HepG2 (cell line): ENCODE data around the gene ADARB1.

Experiments
- EP300 ChIP-seq, 3 experiments: sonication (generic) in 1 of 3; formaldehyde crosslinking in 1 of 3; IDR thresholded peaks; 2 replicates each; pipeline versions ENCODE4 v1.5.1 to v1.6.1; 2011 to 2020; ENCODE audit warnings: low read depth in 2 of 3, low read length in 2 of 3, borderline replicate concordance in 1 of 3, improper control_type of control experiment in 1 of 3, mild to moderate bottlenecking in 1 of 3, missing genetic modification reagents in 1 of 3, moderate library complexity in 1 of 3
- FOXP1 ChIP-seq, 2 experiments: fragments of 450-650 bp in 1 of 2; IDR thresholded peaks; 2 replicates each; pipeline ENCODE4 v1.6.1; 2017 to 2018; ENCODE audit warnings: antibody characterized with exemption in 1 of 2
- SETDB1 ChIP-seq: sonication (generic); formaldehyde crosslinking; IDR thresholded peaks from 2 replicates; pipeline ENCODE4 v1.5.1; 2020; ENCODE audit warnings: missing genetic modification reagents, mild to moderate bottlenecking, borderline replicate concordance
- TCF7L2 ChIP-seq: IDR thresholded peaks from 2 replicates; pipeline ENCODE4 v1.6.1; 2011; ENCODE audit warnings: mild to moderate bottlenecking, low read depth, low read length, moderate library complexity
- ZNF747 ChIP-seq: sonication (generic); formaldehyde crosslinking; IDR thresholded peaks from 2 replicates; pipeline ENCODE4 v1.8.1; 2023; ENCODE audit warnings: missing genetic modification reagents, mild to moderate bottlenecking, borderline replicate concordance
- TF ChIP-seq, protein P1 (sequence below): sonication (generic); formaldehyde crosslinking; IDR thresholded peaks from 2 replicates; pipeline ENCODE4 v1.5.0; 2020; ENCODE audit warnings: mild to moderate bottlenecking, missing genetic modification reagents, moderate library complexity

DNA sequence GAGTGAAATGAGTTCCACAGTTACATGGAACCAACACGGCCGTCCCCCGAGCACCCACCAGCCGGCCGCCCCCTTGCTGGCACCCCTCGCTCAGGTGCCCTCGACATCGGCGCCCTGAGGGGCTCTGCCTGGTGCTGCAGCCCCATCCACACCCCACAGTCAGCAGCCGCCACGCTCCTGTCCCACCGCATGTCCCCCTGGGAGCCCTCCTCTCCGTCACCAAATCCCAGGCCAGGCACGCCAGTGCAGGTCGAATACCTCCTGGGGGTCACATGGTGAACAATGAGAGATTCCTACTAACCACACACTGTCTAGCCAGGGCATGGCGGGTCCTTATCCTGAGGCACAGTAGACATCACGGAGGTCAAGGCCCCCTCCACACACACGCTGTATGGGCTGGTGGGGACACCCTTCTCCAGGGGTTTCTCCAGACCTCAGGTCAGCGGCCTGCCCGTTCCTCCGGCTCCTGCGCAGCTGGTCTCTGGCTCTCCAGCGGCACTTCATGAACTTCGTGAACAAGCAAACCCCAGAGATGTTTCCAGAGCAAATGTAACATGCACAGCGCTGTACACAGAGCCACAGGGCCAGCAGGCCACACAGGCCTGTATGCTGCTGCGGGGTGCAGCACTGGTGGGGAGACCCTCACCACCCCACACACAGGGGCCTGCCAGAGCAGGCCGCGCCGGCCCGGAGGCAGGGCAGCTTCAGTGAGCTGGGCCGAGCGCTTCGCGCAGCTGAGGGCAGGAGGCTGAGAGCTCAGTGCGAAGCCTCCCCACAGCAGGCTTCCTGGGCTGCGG lies 191.5 kb downstream of the ADARB1 start:
- TF ChIP-seq, protein P1, sequence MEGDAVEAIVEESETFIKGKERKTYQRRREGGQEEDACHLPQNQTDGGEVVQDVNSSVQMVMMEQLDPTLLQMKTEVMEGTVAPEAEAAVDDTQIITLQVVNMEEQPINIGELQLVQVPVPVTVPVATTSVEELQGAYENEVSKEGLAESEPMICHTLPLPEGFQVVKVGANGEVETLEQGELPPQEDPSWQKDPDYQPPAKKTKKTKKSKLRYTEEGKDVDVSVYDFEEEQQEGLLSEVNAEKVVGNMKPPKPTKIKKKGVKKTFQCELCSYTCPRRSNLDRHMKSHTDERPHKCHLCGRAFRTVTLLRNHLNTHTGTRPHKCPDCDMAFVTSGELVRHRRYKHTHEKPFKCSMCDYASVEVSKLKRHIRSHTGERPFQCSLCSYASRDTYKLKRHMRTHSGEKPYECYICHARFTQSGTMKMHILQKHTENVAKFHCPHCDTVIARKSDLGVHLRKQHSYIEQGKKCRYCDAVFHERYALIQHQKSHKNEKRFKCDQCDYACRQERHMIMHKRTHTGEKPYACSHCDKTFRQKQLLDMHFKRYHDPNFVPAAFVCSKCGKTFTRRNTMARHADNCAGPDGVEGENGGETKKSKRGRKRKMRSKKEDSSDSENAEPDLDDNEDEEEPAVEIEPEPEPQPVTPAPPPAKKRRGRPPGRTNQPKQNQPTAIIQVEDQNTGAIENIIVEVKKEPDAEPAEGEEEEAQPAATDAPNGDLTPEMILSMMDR (CRISPR knock-in tag), result no peak
- TF ChIP-seq ZNF747 (CRISPR knock-in tag) (no peak), SETDB1 (CRISPR knock-in tag) (no peak), FOXP1 (IDR thresholded peaks at IDR 0.05) (no peak), FOXP1 (CRISPR knock-in tag; IDR thresholded peaks at IDR 0.05) (no peak), TCF7L2 (no peak), EP300 (IDR thresholded peaks at IDR 0.05; ENCODE audit: low read depth in 2 of 2, low read length in 2 of 2) (no peak), EP300 (CRISPR knock-in tag; IDR thresholded peaks at IDR 0.05; ENCODE audit: borderline replicate concordance) (no peak)
